C4-2B (cell line): ENCODE results near the gene AVPI1.

Source experiments
- ZFX ChIP-seq: fragments of 450-650 bp; IDR thresholded peaks from 2 replicates; pipeline ENCODE4 v1.6.1; 2017
- TF ChIP-seq, protein P1 (sequence below): fragments of 450-650 bp; conservative IDR thresholded peaks from 2 replicates; pipeline ENCODE4 v1.5.1; 2017; ENCODE audit warnings: mild to moderate bottlenecking

DNA sequence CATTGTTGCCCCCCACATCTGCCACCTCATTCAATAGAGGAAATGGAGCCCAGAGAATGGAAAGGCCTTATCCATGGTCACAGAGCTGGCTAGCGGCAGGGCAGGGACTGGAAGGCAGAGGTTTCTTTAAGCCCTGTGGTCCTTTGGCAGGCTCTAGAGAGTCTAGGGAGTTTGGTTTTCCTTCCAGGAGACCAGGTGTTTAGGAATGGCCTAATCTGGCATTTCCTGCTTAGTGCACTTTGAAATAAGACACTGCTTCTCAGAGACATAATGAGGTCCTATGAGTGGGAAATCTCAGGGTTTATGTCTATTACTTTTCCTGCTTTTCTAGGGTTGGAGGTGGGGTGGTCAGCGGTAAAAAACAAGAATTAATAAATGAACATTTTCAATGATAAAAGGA is 32.6 kb upstream of the AVPI1 start:
- TF ChIP-seq, protein P1, sequence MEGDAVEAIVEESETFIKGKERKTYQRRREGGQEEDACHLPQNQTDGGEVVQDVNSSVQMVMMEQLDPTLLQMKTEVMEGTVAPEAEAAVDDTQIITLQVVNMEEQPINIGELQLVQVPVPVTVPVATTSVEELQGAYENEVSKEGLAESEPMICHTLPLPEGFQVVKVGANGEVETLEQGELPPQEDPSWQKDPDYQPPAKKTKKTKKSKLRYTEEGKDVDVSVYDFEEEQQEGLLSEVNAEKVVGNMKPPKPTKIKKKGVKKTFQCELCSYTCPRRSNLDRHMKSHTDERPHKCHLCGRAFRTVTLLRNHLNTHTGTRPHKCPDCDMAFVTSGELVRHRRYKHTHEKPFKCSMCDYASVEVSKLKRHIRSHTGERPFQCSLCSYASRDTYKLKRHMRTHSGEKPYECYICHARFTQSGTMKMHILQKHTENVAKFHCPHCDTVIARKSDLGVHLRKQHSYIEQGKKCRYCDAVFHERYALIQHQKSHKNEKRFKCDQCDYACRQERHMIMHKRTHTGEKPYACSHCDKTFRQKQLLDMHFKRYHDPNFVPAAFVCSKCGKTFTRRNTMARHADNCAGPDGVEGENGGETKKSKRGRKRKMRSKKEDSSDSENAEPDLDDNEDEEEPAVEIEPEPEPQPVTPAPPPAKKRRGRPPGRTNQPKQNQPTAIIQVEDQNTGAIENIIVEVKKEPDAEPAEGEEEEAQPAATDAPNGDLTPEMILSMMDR: no peak
- no peak for TF ChIP-seq ZFX
